OCI-LY3 (cell line): ENCODE data around the gene RPS28.

Experiments
- H2AFZ ChIP-seq: fragments of 200-600, 300-600 bp; shearing (Covaris generic); 2 replicates; pipeline ENCODE4 v1.6.0; 2014; ENCODE audit warnings: antibody characterized with exemption, low read depth, low read length
- H3K27ac ChIP-seq: fragments of 200-600, 300-600 bp; sonication (generic); 2 replicates; pipeline ENCODE4 v1.5.1; 2014; ENCODE audit warnings: mild to moderate bottlenecking, low read length, moderate library complexity, mixed read lengths
- H3K27me3 ChIP-seq: fragments of 200-600, 300-600 bp; sonication (generic); 2 replicates; pipeline ENCODE4 v1.6.1; 2014; ENCODE audit warnings: low read depth, low read length, mixed read lengths
- H3K36me3 ChIP-seq: fragments of 200-600, 300-600 bp; sonication (generic); replicated peaks from 2 replicates; pipeline ENCODE3; 2014; ENCODE audit warnings: low read depth, low read length, mixed read lengths
- H3K4me1 ChIP-seq: fragments of 300-600, 200-600 bp; sonication (generic); 2 replicates; pipeline ENCODE4 v1.6.1; 2014; ENCODE audit warnings: low read length, mixed read lengths
- H3K4me2 ChIP-seq: fragments of 200-600, 300-600 bp; sonication (generic); 2 replicates; pipeline ENCODE4 v1.6.1; 2014; ENCODE audit warnings: low read length, mixed read lengths
- H3K4me3 ChIP-seq: fragments of 300-600, 200-600 bp; sonication (generic); 2 replicates; pipeline ENCODE4 v1.5.1; 2014; ENCODE audit warnings: antibody characterized with exemption, mild to moderate bottlenecking, low read length, moderate library complexity
- H3K79me2 ChIP-seq: fragments of 300-600, 200-600 bp; shearing (Covaris generic); 2 replicates; pipeline ENCODE4 v1.6.1; 2014; ENCODE audit warnings: mild to moderate bottlenecking, low read length, mixed read lengths
- H3K9ac ChIP-seq: fragments of 300-600, 200-600 bp; shearing (Covaris generic); 2 replicates; pipeline ENCODE4 v1.6.0; 2014; ENCODE audit warnings: mild to moderate bottlenecking, low read length, moderate library complexity
- H3K9me3 ChIP-seq: fragments of 200-600, 300-600 bp; shearing (Covaris generic); 2 replicates; pipeline ENCODE4 v1.6.1; 2014; ENCODE audit warnings: low read length, mixed read lengths; ENCODE audit not compliant: insufficient read depth
- H4K20me1 ChIP-seq: fragments of 200-600, 300-600 bp; sonication (generic); 2 replicates; pipeline ENCODE4 v1.6.1; 2016; ENCODE audit warnings: low read length, mixed read lengths; ENCODE audit not compliant: insufficient read depth
- EZH2phosphoT487 ChIP-seq: fragments of 200-600 bp; shearing (Covaris generic); IDR thresholded peaks from 2 replicates; pipeline ENCODE4 v1.6.1; 2018; ENCODE audit warnings: antibody characterized with exemption, mixed run types, low read depth
- TF ChIP-seq, protein P1 (sequence below): fragments of 200-600, 300-600 bp; sonication (generic); IDR thresholded peaks from 2 replicates; pipeline ENCODE4 v1.5.1; 2014; ENCODE audit warnings: antibody characterized with exemption, low read length, low read depth

The RPS28 gene

DNA sequence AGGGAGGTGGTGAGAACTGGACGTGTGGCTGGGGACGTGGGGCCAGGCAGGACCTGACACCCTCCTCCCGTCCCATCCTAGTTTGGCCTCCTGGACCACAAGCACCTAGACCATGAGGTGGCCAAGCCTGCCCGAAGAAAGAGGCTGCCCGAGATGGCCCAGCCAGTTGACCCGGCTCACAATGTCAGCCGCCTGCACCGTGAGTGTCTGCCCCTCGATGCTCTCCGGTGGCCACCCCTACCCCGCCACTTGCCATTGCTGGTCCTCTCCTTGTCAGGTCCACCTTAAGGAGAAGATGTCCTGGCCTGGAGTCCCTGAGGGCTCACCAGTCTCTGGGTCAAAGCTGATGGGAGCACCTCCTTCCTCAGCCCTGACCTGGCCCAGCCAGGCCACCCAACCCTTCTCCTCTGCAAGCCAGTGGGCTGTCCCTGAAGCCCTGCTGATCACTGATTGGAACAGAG, 44.9 kb downstream of the RPS28 start:
- Histone ChIP-seq H3K4me3 (no peak overlapping the region), H3K27ac (no peak overlapping the region), H2AFZ (no peak overlapping the region), H3K79me2 (no peaks in the 10 kb centered on the region), H4K20me1 (no peaks in the 10 kb centered on the region), H3K4me2 (no peak overlapping the region), H3K9me3 (no peaks in the 10 kb centered on the region), H3K9ac (no peak overlapping the region), H3K36me3 (no peaks in the 10 kb centered on the region), H3K4me1 (no peaks in the 10 kb centered on the region), H3K27me3 (no peaks in the 10 kb centered on the region)
- TF ChIP-seq, protein P1, sequence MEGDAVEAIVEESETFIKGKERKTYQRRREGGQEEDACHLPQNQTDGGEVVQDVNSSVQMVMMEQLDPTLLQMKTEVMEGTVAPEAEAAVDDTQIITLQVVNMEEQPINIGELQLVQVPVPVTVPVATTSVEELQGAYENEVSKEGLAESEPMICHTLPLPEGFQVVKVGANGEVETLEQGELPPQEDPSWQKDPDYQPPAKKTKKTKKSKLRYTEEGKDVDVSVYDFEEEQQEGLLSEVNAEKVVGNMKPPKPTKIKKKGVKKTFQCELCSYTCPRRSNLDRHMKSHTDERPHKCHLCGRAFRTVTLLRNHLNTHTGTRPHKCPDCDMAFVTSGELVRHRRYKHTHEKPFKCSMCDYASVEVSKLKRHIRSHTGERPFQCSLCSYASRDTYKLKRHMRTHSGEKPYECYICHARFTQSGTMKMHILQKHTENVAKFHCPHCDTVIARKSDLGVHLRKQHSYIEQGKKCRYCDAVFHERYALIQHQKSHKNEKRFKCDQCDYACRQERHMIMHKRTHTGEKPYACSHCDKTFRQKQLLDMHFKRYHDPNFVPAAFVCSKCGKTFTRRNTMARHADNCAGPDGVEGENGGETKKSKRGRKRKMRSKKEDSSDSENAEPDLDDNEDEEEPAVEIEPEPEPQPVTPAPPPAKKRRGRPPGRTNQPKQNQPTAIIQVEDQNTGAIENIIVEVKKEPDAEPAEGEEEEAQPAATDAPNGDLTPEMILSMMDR, result no peak
- TF ChIP-seq EZH2phosphoT487, result no peak

- TF ChIP-seq, protein P1, result no peak
- Histone ChIP-seq H3K9me3 (no peaks in the 10 kb centered on the region), H3K27ac (no peak overlapping the region), H3K4me3 (no peak overlapping the region), H3K9ac (no peak overlapping the region), H3K36me3 (no peaks in the 10 kb centered on the region), H4K20me1 (no peaks in the 10 kb centered on the region), H3K79me2 (no peaks in the 10 kb centered on the region), H3K27me3 (no peaks in the 10 kb centered on the region), H2AFZ (no peak overlapping the region), H3K4me2 (no peak overlapping the region), H3K4me1 (no peaks in the 10 kb centered on the region)
These were observed 45.6 kb downstream of the RPS28 start for GRCh38 chr19:8366961-8367326.

- no peaks in the 10 kb centered on the region for H3K79me2 ChIP-seq
- TF ChIP-seq, protein P1, result no peak
- TF ChIP-seq EZH2phosphoT487, result no peak
- H3K4me2 ChIP-seq, result no peak overlapping the region
- no peaks in the 10 kb centered on the region for H3K9me3 ChIP-seq
- H3K36me3 ChIP-seq, result no peaks in the 10 kb centered on the region
- H3K4me1 ChIP-seq, result no peaks in the 10 kb centered on the region
- no peak overlapping the region for H3K9ac ChIP-seq
- no peak overlapping the region for H2AFZ ChIP-seq
- no peak overlapping the region for H3K27ac ChIP-seq
- no peaks in the 10 kb centered on the region for H3K27me3 ChIP-seq
- no peaks in the 10 kb centered on the region for H4K20me1 ChIP-seq
- H3K4me3 ChIP-seq, result no peak overlapping the region
These were observed 46.2 kb downstream of the RPS28 start for GRCh38 chr19:8367327-8368001.

- Histone ChIP-seq H3K4me3 (no peak overlapping the region), H4K20me1 (no peaks in the 10 kb centered on the region), H3K27me3 (no peaks in the 10 kb centered on the region), H3K4me1 (no peaks in the 10 kb centered on the region), H3K27ac (no peak overlapping the region), H3K9me3 (no peaks in the 10 kb centered on the region), H2AFZ (no peak overlapping the region), H3K4me2 (no peak overlapping the region), H3K9ac (no peak overlapping the region), H3K79me2 (no peaks in the 10 kb centered on the region), H3K36me3 (no peaks in the 10 kb centered on the region)
- TF ChIP-seq, protein P1, result no peak
- TF ChIP-seq EZH2phosphoT487, result no peak
These were observed 49.1 kb downstream of the RPS28 start for GRCh38 chr19:8370176-8371010.
